HepG2 (cell line): ENCODE results near the gene PSKH1. TPM values are rescaled to one million over a fixed set of nuclear protein-coding genes. Genes with fewer than 3 reads are reported as not detected.
A peak's percentile ranks its signal among the peaks of the same experiment; 100 is the strongest.

Source experiments
- ATAC-seq: fragments of 200-7000 bp; cut with Tn5 transposase; 3 replicates; pipeline ENCODE4 v1.9.1; 2020; ENCODE audit warnings: mild to moderate bottlenecking, moderate library complexity
- BruUV-seq: library from RNA; stranded (reverse); fragments of 400-500 nt; replicated peaks from 2 replicates; lab custom pipeline; 2021; lab: Mats Ljungman, UMichigan
- CTCF ChIA-PET: fragments of 300-600 bp; formaldehyde crosslinking; extraction: SDS; loops from one replicate; lab custom pipeline; 2021; ENCODE audit warnings: low total read pairs, inconsistent platforms, low intra/inter-chr PET ratio; lab: Yijun Ruan, JAX
- POLR2A ChIA-PET: fragments of 350-600 bp; sonication (Branson Sonifier 250); formaldehyde crosslinking; loops from one replicate; lab custom pipeline; 2020; ENCODE audit warnings: antibody characterized with exemption, inconsistent platforms; lab: Yijun Ruan, JAX
- DNase-seq: peaks from one replicate; pipeline ENCODE4 v3.0.0-alpha.2; 2015; ENCODE audit warnings: low spot score
- FAIRE-seq: peaks from 3 replicates; lab custom pipeline; 2011; peaks lifted over from hg19 to GRCh38; lab: Jason Lieb, UNC
- H2AFZ ChIP-seq: one replicate; pipeline ENCODE4 v1.6.1; 2011; ENCODE audit warnings: low read length, inconsistent platforms
- H3K27ac ChIP-seq: fragments of 300-600 bp; 3 replicates; pipeline ENCODE4 v1.8.0; 2011; ENCODE audit warnings: mixed run types, mild to moderate bottlenecking, mixed read lengths, low read length, inconsistent platforms; ENCODE audit not compliant: insufficient read depth; ENCODE audit errors: extremely low read length
- H3K27me3 ChIP-seq, 2 experiments: fragments of 200-600 bp in 1 of 2; 2 replicates in 1 of 2; 3 replicates in 1 of 2; pipeline versions ENCODE4 v1.6.0 to v1.8.0; 2011; ENCODE audit warnings: low read length in 2 of 2, mild to moderate bottlenecking in 2 of 2, moderate library complexity in 2 of 2, inconsistent platforms in 1 of 2; ENCODE audit not compliant: insufficient read depth in 2 of 2, control insufficient read depth in 1 of 2
- H3K36me3 ChIP-seq, 2 experiments: fragments of 200-600 bp in 1 of 2; replicated peaks in 1 of 2; 2 replicates in 1 of 2; 3 replicates in 1 of 2; pipeline versions ENCODE4 v1.5.1 to v1.8.0; 2011; ENCODE audit warnings: low read length in 2 of 2, inconsistent platforms in 1 of 2; ENCODE audit not compliant: insufficient read depth in 2 of 2, control insufficient read depth in 1 of 2
- H3K4me1 ChIP-seq: 2 replicates; pipeline ENCODE4 v1.5.1; 2012; ENCODE audit warnings: low read length, inconsistent platforms; ENCODE audit not compliant: insufficient read depth
- H3K4me2 ChIP-seq: 2 replicates; pipeline ENCODE4 v1.6.0; 2011; ENCODE audit warnings: low read depth, low read length, inconsistent platforms
- H3K4me3 ChIP-seq, 3 experiments: fragments of 200-600 bp in 1 of 3; sonication (generic), shearing (Covaris generic) in 1 of 3; replicated peaks in 1 of 3; 2 replicates each; pipeline ENCODE4 v1.5.1; 2011 to 2016; ENCODE audit warnings: low read length in 3 of 3, inconsistent platforms in 2 of 3, low read depth in 2 of 3, mild to moderate bottlenecking in 2 of 3, control low read depth in 1 of 3, mixed read lengths in 1 of 3; ENCODE audit not compliant: insufficient read depth in 1 of 3
- H3K79me2 ChIP-seq: one replicate; pipeline ENCODE4 v1.6.1; 2011; ENCODE audit warnings: low read length, inconsistent platforms; ENCODE audit not compliant: insufficient read depth
- H3K9ac ChIP-seq: 2 replicates; pipeline ENCODE4 v1.6.0; 2011; ENCODE audit warnings: mild to moderate bottlenecking, low read depth, low read length, inconsistent platforms; ENCODE audit not compliant: insufficient read depth
- H3K9me3 ChIP-seq: 2 replicates; pipeline ENCODE4 v1.5.1; 2012; ENCODE audit warnings: mild to moderate bottlenecking, low read length
- H4K20me1 ChIP-seq: 2 replicates; pipeline ENCODE4 v1.6.0; 2011; ENCODE audit warnings: inconsistent platforms, mild to moderate bottlenecking, low read length, moderate library complexity; ENCODE audit not compliant: insufficient read depth
- AGO2 ChIP-seq: fragments of 200-400 bp; formaldehyde crosslinking; optimal IDR thresholded peaks from 2 replicates; pipeline ENCODE3; 2017; ENCODE audit warnings: mild to moderate bottlenecking, low read depth, low read length, moderate library complexity
- ATAD3A ChIP-seq: sonication (generic); formaldehyde crosslinking; IDR thresholded peaks from 2 replicates; pipeline ENCODE4 v1.4.0; 2020; ENCODE audit warnings: missing genetic modification reagents
- CCDC6 ChIP-seq: sonication (generic); formaldehyde crosslinking; IDR thresholded peaks from 2 replicates; pipeline ENCODE4 v1.8.1; 2022; ENCODE audit warnings: mild to moderate bottlenecking, missing genetic modification reagents, moderate library complexity
- NFAT5 ChIP-seq: sonication (generic); formaldehyde crosslinking; IDR thresholded peaks from 2 replicates; pipeline ENCODE4 v1.4.0; 2020; ENCODE audit warnings: missing genetic modification reagents
- PAXIP1 ChIP-seq: sonication (generic); formaldehyde crosslinking; conservative IDR thresholded peaks from 2 replicates; pipeline ENCODE4 v1.4.0; 2020; ENCODE audit warnings: mild to moderate bottlenecking, missing genetic modification reagents, moderate library complexity
- TBX2 ChIP-seq: sonication (generic); formaldehyde crosslinking; IDR thresholded peaks from 2 replicates; pipeline ENCODE4 v1.5.0; 2020; ENCODE audit warnings: missing genetic modification reagents, mild to moderate bottlenecking, borderline replicate concordance
- ZNF18 ChIP-seq: sonication (generic); formaldehyde crosslinking; IDR thresholded peaks from 2 replicates; pipeline ENCODE4 v1.8.0; 2022; ENCODE audit warnings: mild to moderate bottlenecking, missing genetic modification reagents; ENCODE audit not compliant: insufficient replicate concordance
- ZNF232 ChIP-seq: sonication (generic); formaldehyde crosslinking; IDR thresholded peaks from 2 replicates; pipeline ENCODE4 v1.4.0; 2020; ENCODE audit warnings: missing genetic modification reagents, borderline replicate concordance
- ZNF629 ChIP-seq: sonication (generic); formaldehyde crosslinking; conservative IDR thresholded peaks from 2 replicates; pipeline ENCODE4 v1.5.0; 2020; ENCODE audit warnings: missing genetic modification reagents
- WGBS: methylation state at CpG from one replicate; pipeline ENCODE4 v1.1.6; 2017; ENCODE audit warnings: low lambda C conversion rate; 5-methylcytosine and 5-hydroxymethylcytosine counted together
- in situ Hi-C: cut with HindIII; loops from 2 replicates; pipeline ENCODE4 v1.10.0; 2017; ENCODE audit warnings: low pct_unique_long_range_greater_than_20kb; ENCODE audit not compliant: extremely low pct_ligation_motif_present
- intact Hi-C: fragments of 100-400 bp; cut with micrococcal nuclease; formaldehyde crosslinking; loops from one replicate; pipeline ENCODE4 v1.10.0; 2022; ENCODE audit not compliant: unreplicated experiment
- polyA plus RNA-seq, 8 experiments: library from polyadenylated mRNA; depleted of rRNA in 3 of 8; stranded (reverse) in 7 of 8; unstranded in 1 of 8; fragments of >200 nt; fragmentation: Illumina TruSeq in 4 of 8; extraction: Trizol in 4 of 8; gene quantifications; 2 replicates each; pipeline versions ENCODE4 v1.2.1 to v1.2.3, GENCODE V29; 2011 to 2016; ENCODE audit warnings: low read depth in 4 of 8, missing spikeins in 1 of 8, mixed read lengths in 1 of 8; ENCODE audit not compliant: insufficient read depth in 1 of 8
- total RNA-seq, 5 experiments: library from RNA; depleted of rRNA; stranded (reverse); fragments of >200 nt; fragmentation: Illumina TruSeq; extraction: Trizol; gene quantifications; 2 replicates each; pipeline ENCODE4 v1.2.3, GENCODE V29; 2016; ENCODE audit warnings: low read depth in 1 of 5
- TF ChIP-seq, protein P1 (sequence below): sonication (generic); formaldehyde crosslinking; IDR thresholded peaks from 2 replicates; pipeline ENCODE4 v1.4.0; 2020; ENCODE audit warnings: missing genetic modification reagents

The PSKH1 gene
- total and polyA plus RNA-seq, 2 of the 13 experiments (the other 11 are each of a cell fraction or from before 2014, with no cell fraction given): 8.4 to 19.1 TPM

DNA sequence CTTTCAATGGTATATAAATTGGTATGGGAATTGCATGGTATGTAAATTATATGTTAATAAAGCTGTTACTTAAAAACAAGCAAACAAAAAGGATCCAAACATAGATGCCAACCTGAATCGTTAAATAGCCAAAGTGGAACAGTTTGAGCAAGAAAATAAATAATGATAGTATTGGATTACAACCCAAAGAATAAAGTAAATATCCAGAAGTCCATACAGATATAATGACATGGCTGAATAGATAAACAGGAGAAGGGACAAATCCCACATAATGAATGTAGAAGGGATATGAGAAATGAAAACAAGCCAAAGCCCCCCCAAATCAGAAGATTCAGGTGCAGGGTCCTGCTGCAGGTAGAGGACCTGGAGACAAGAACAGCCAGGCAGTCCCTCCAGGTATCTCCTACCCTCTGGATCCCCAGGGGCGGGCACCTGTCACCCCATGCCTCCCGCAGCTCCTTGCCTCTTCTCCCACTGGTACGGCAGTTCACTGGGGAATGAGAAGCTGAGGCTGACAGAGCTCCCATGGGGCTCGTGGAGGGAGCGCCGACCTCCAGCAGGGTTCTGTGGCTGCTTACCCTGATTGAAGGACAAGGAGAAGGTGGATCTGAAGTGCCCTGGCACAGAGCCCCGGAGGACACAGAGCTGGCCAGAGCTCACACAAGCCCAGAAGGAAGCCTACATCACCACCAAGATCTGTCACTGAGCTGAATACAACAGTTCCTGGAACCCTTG lies 60.8 kb downstream of the PSKH1 start:
- ChIA-PET CTCF (no interaction called here), POLR2A (interaction anchor here (1.5 kb wide), 1 partner anchor 12 kb away, joined by 9 read pairs; no protein-coding TSS in a partner anchor)
- Histone ChIP-seq H3K9ac (no peak overlapping the region), H4K20me1 (no peaks in the 10 kb centered on the region; the same call in 1 of the 2 replicates), H3K4me3 (no peak overlapping the region), H3K4me1 (peaks cover 17% of the 10 kb centered on the region), H3K27me3 (no peaks in the 10 kb centered on the region), H3K36me3 (peaks cover 51 to 77% of the 10 kb centered on the region in 2 experiments), H2AFZ (no peak overlapping the region), H3K4me2 (no peak overlapping the region), H3K79me2 (no peaks in the 10 kb centered on the region), H3K9me3 (no peaks in the 10 kb centered on the region), H3K27ac (peak overlapping the region; percentile 18)
- no TSS peak for BruUV-seq
- DNase-seq (no peak), FAIRE-seq (no peak), ATAC-seq (no peak)
- 97% methylated on average over 8 of the region's 8 CpGs for WGBS
- in situ Hi-C loops: no loop called here
- intact Hi-C loops: no loop called here
- TF ChIP-seq NFAT5 (CRISPR knock-in tag): no peak
- TF ChIP-seq, protein P1, sequence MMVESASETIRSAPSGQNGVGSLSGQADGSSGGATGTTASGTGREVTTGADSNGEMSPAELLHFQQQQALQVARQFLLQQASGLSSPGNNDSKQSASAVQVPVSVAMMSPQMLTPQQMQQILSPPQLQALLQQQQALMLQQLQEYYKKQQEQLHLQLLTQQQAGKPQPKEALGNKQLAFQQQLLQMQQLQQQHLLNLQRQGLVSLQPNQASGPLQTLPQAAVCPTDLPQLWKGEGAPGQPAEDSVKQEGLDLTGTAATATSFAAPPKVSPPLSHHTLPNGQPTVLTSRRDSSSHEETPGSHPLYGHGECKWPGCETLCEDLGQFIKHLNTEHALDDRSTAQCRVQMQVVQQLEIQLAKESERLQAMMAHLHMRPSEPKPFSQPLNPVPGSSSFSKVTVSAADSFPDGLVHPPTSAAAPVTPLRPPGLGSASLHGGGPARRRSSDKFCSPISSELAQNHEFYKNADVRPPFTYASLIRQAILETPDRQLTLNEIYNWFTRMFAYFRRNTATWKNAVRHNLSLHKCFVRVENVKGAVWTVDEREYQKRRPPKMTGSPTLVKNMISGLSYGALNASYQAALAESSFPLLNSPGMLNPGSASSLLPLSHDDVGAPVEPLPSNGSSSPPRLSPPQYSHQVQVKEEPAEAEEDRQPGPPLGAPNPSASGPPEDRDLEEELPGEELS: no peak
- TF ChIP-seq AGO2: peak; percentile 60
- TF ChIP-seq PAXIP1 (CRISPR knock-in tag): no peak
- TF ChIP-seq ZNF18 (CRISPR knock-in tag): no peak
- no peak for TF ChIP-seq ATAD3A (CRISPR knock-in tag)
- no peak for TF ChIP-seq ZNF629
- TF ChIP-seq TBX2 (CRISPR knock-in tag): no peak
- no peak for TF ChIP-seq ZNF232 (CRISPR knock-in tag)
- TF ChIP-seq CCDC6 (CRISPR knock-in tag): no peak
